Motor neuron (in vitro differentiated cells): ENCODE data around the gene MEIOB. TPM values are rescaled to one million over a fixed set of nuclear protein-coding genes. Genes with fewer than 3 reads are reported as not detected.
A peak's percentile ranks its signal among the peaks of the same experiment; 100 is the strongest.
"Not testable (repeated sequence)": the region's sequence is repeated elsewhere in the genome, so short reads cannot be mapped to it uniquely, and the experiment has no call there.

Experiments
- ATAC-seq, 8 experiments: fragments of 200-7000 bp; cut with Tn5 transposase; replicated peaks in 6 of 8; 2 replicates each; pipeline ENCODE4 v1.8.0; 2021; ENCODE audit warnings: mild to moderate bottlenecking in 8 of 8, moderate library complexity in 8 of 8
- H3K27ac ChIP-seq, 2 donors: fragments of 250-450 bp; sonication (Bioruptor Pico); 2 replicates each; pipeline ENCODE4 v1.9.0; 2021; ENCODE audit warnings: antibody characterized with exemption in 2 of 2, mild to moderate bottlenecking in 2 of 2, moderate library complexity in 1 of 2
- H3K4me1 ChIP-seq, 2 donors: fragments of 250-450 bp; sonication (Bioruptor Pico); replicated peaks in 1 of 2; 2 replicates each; pipeline ENCODE4 v1.6.1; 2021; ENCODE audit warnings: antibody characterized with exemption in 2 of 2, mild to moderate bottlenecking in 2 of 2, moderate library complexity in 1 of 2
- H3K4me3 ChIP-seq, 5 donors: fragments of 250-450 bp; sonication (Bioruptor Pico); 2 replicates each; pipeline ENCODE4 v1.9.0; 2021; ENCODE audit warnings: antibody characterized with exemption in 5 of 5, mild to moderate bottlenecking in 5 of 5, moderate library complexity in 4 of 5
- WGBS, 10 experiments: fragments of 450-650 bp; shearing (Covaris generic); methylation state at CpG; one replicate each; pipeline ENCODE4 v1.0.0; 2022; 5-methylcytosine and 5-hydroxymethylcytosine counted together
- in situ Hi-C, 9 experiments: fragments of 400-800 bp; cut with MboI; loops; one replicate each; pipeline ENCODE4 v1.15.0; 2021; ENCODE audit warnings: low sequenced_read_pairs in 9 of 9, low pct_unique_long_range_greater_than_20kb in 2 of 9; ENCODE audit not compliant: unreplicated experiment in 9 of 9
- total RNA-seq, 8 experiments: library from RNA; unstranded; fragments of 300-600 nt; gene quantifications; 2 replicates each; pipeline versions ENCODE4 v1.2.3 to v1.2.4, GENCODE V29; 2022

MEIOB gene
- 1 to 10 TPM in 3 of 8 experiments, under 1 TPM in 4, not detected in 1; 0.05 to 2.8 (median 0.78) TPM for total RNA-seq

GRCh38 chr16:1871974-1872635, at the start of gene MEIOB:
Gene MEIOB (minus strand): TSS chr16:1872164. CDS start chr16:1868175, 3,989 bp downstream.
- H3K27ac ChIP-seq: no peak within 1 kb of the TSS
- peak within 1 kb of the TSS in 4 of 5 donors; percentile 0 to 23 (median 16) for H3K4me3 ChIP-seq
- in situ Hi-C loops: no loop called here
- no peaks in the 10 kb centered on the region for H3K4me1 ChIP-seq
- peak in 7 of 8 experiments; percentile 8 to 91 (median 75) for ATAC-seq
- 0 to 13% (median 5%) methylated on average over 3 to 7 of the region's 68 CpGs; no CpG with 5 or more reads in 6 of the 10 experiments for WGBS, 10 experiments

GRCh38 chr16:1920727-1921171, 48.8 kb upstream of the MEIOB start:
- Histone ChIP-seq H3K4me3 (no peak overlapping the region), H3K27ac (no peak overlapping the region), H3K4me1 (peaks cover 3 to 11% of the 10 kb centered on the region in 2 donors)
- ATAC-seq: peak; percentile 4 to 89 (median 86)
- in situ Hi-C loops: loop anchor here in 1 of 9 experiments (10.0 kb wide), 1 partner anchor 56 kb away; no protein-coding TSS in a partner anchor
- WGBS, 10 experiments: 0 to 29% (median 9%) methylated on average over 2 to 12 of the region's 15 CpGs; no CpG with 5 or more reads in 4 of the 10 experiments

- H3K27ac ChIP-seq, H3K4me3 ChIP-seq, ATAC-seq: not testable (repeated sequence)
- WGBS, 10 experiments: 27% methylated on average over 3 of the region's 21 CpGs; no CpG with 5 or more reads in 9 of the 10 experiments
- H3K4me1 ChIP-seq: peaks cover 3 to 11% of the 10 kb centered on the region in 2 donors
- in situ Hi-C loops: loop anchor here in 1 of 9 experiments (10.0 kb wide), 1 partner anchor 55 kb away; no protein-coding TSS in a partner anchor
Observed at GRCh38 chr16:1920122-1920521, 48.2 kb upstream of the MEIOB start.

- H3K27ac ChIP-seq: no peak overlapping the region
- H3K4me1 ChIP-seq: peaks cover 3 to 11% of the 10 kb centered on the region in 2 donors
- in situ Hi-C loops: no loop called here
- H3K4me3 ChIP-seq: no peak overlapping the region
- no peak for ATAC-seq
- WGBS, 10 experiments: 22 to 35% (median 35%) methylated on average over 4 to 10 of the region's 30 CpGs; no CpG with 5 or more reads in 7 of the 10 experiments
Observed at GRCh38 chr16:1919327-1919998, 47.5 kb upstream of the MEIOB start.

- Histone ChIP-seq H3K4me3 (peak within 1 kb of the TSS; percentile 11 to 36 (median 28)), H3K4me1 (peaks cover 3 to 8% of the 10 kb centered on the region in 2 donors), H3K27ac (no peak within 1 kb of the TSS)
- ATAC-seq: peak in 6 of 8 experiments; percentile 51 to 67 (median 62)
- 5 to 14% methylated on average over 4 to 5 of the region's 71 CpGs; no CpG with 5 or more reads in 8 of the 10 experiments for WGBS, 10 experiments
- in situ Hi-C loops: no loop called here
Observed at GRCh38 chr16:1918351-1919326, 46.7 kb upstream of the MEIOB start, which contains the start of gene HS3ST6. Gene HS3ST6 (minus strand): TSS chr16:1918415. CDS start chr16:1918323, 92 bp downstream.

- H3K4me3 ChIP-seq: peak overlapping the region; percentile 11 to 36 (median 28)
- peaks cover 3 to 8% of the 10 kb centered on the region in 2 donors for H3K4me1 ChIP-seq
- in situ Hi-C loops: no loop called here
- peak in 5 of 8 experiments; percentile 3 to 15 (median 7) for ATAC-seq
- 3% methylated on average over 6 of the region's 81 CpGs; no CpG with 5 or more reads in 9 of the 10 experiments for WGBS, 10 experiments
- no peak overlapping the region for H3K27ac ChIP-seq
Observed at GRCh38 chr16:1917665-1918350, 45.8 kb upstream of the MEIOB start.

GRCh38 chr16:1917056-1917664, 45.2 kb upstream of the MEIOB start:
- Histone ChIP-seq H3K4me3 (no peak overlapping the region), H3K4me1 (peaks cover 3 to 8% of the 10 kb centered on the region in 2 donors), H3K27ac (no peak overlapping the region)
- in situ Hi-C loops: no loop called here
- no peak for ATAC-seq
- 5 to 26% (median 6%) methylated on average over 3 to 8 of the region's 22 CpGs; no CpG with 5 or more reads in 7 of the 10 experiments for WGBS, 10 experiments

GRCh38 chr16:1916640-1916990, 44.7 kb upstream of the MEIOB start:
- H3K4me1 ChIP-seq: peaks cover 3 to 8% of the 10 kb centered on the region in 2 donors
- H3K27ac ChIP-seq: no peak overlapping the region
- in situ Hi-C loops: no loop called here
- no peak overlapping the region for H3K4me3 ChIP-seq
- no peak for ATAC-seq
- WGBS, 10 experiments: 29% methylated on average over 1 of the region's 5 CpGs; no CpG with 5 or more reads in 9 of the 10 experiments

GRCh38 chr16:1915732-1916639, 44.0 kb upstream of the MEIOB start:
- ATAC-seq: peak in 2 of 8 experiments; percentile 31 to 32
- peaks cover 3 to 8% of the 10 kb centered on the region in 2 donors for H3K4me1 ChIP-seq
- in situ Hi-C loops: no loop called here
- 50 to 84% (median 70%) methylated on average over 2 to 8 of the region's 25 CpGs; no CpG with 5 or more reads in 5 of the 10 experiments for WGBS, 10 experiments
- no peak overlapping the region for H3K4me3 ChIP-seq
- no peak overlapping the region for H3K27ac ChIP-seq

GRCh38 chr16:1914988-1915387, 43.0 kb upstream of the MEIOB start:
- ATAC-seq: no peak
- WGBS, 10 experiments: 0 to 80% (median 53%) methylated on average over 1 to 2 of the region's 8 CpGs; no CpG with 5 or more reads in 6 of the 10 experiments
- Histone ChIP-seq H3K4me3 (no peak overlapping the region), H3K4me1 (peaks cover 3 to 4% of the 10 kb centered on the region in 2 donors), H3K27ac (no peak overlapping the region)
- in situ Hi-C loops: no loop called here
